ENCODE measurements around the gene IDS.

- TF ChIP-seq POLR2AphosphoS5 (IDR thresholded peaks at IDR 0.05), result no peak
- no peak for TF ChIP-seq POLR2A (IDR thresholded peaks at IDR 0.05)
- TF ChIP-seq CTCF (IDR thresholded peaks at IDR 0.05), result no peak
Observed at GRCh38 chrX:149504226-149504914, 736 bp downstream of the IDS start.

All from suprapubic skin (tissue), 4 donors.